Forelimb muscle (tissue), 1 donor: ENCODE results near the gene C2orf42. TPM values are rescaled to one million over a fixed set of nuclear protein-coding genes. Genes with fewer than 3 reads are reported as not detected.
A peak's percentile ranks its signal among the peaks of the same experiment; 100 is the strongest.
"Not testable (repeated sequence)": the region's sequence is repeated elsewhere in the genome, so short reads cannot be mapped to it uniquely, and the experiment has no call there.

Experiments used
- DNase-seq: peaks from one replicate; pipeline ENCODE4 v3.0.0-alpha.2; 2013; ENCODE audit warnings: low read depth
- polyA plus RNA-seq: library from polyadenylated mRNA; unstranded; fragments of 120-200 nt; gene quantifications from one replicate; pipeline ENCODE4 v1.2.1, GENCODE V29; 2013; ENCODE audit not compliant: insufficient read length

Gene C2orf42
- polyA plus RNA-seq, 1 donor: 9.0 TPM

DNA sequence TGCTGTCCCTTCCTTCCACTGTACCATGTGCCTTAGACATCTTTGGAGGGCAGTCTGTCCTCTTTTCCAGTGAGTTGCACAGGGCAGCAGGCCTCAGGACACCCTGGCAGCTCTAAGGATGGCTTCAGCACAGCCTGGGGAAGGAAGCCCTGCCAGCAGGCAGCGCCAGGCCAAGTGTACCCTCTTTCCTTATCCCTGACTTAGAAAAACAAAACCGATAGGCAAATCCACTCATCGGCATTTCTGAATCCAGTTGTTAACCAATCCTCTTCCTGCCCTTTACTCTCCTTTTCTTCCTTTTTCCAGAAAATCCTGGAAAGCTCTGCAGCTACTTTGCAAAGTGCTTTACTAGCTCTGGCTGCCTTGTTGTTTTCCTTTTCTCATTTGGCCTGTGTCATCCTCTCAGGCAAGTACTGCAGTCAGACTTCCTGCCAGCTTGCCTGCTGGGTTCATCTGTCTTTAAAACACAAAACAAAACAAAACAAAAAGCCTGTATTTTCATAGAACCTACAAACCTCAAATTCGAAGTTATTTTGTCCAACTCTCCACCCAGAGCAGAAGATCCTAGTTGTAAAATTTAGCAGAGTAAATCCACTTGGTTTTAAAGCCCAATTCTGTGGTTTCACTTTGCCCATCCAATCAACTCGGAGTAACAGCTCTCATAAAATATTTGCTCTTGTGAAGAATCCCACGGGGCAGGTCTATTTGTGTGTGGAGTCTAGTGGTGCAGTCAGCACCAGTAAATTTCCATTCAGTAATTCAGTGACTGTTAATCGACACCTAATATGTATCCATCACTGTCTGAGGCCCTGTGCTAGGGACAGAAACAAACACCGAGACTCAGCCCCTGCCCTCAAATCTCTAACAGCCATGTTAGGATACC lies 58.3 kb downstream of the C2orf42 start:
- peak; percentile 86 for DNase-seq

- not testable (repeated sequence) for DNase-seq
Observed at GRCh38 chr2:70131344-70132143, 59.3 kb downstream of the C2orf42 start.

DNA sequence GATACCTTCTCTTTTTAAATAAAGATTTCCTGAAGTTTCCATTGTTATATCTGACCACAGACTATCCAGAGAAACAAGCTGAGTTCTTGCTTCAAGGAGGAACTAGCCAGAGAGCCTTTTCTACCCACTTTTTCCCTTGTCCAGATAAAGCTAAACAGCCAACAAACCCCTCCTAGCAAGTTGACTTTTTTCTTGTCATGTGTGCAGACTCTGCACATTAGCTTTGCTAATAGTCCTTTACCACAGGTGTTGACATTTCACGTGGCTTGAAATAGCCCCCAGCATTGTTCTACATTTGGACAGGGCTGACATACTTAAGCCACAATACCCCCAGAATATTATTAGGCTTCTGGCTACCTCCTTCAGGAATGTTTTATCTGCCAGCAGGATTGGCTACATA lies 62.8 kb downstream of the C2orf42 start:
- no peak for DNase-seq

GRCh38 chr2:70126413-70126812 lies 64.4 kb downstream of the C2orf42 start:
- DNase-seq: no peak

GRCh38 chr2:70125498-70125898 lies 65.3 kb downstream of the C2orf42 start:
- DNase-seq: no peak

DNA sequence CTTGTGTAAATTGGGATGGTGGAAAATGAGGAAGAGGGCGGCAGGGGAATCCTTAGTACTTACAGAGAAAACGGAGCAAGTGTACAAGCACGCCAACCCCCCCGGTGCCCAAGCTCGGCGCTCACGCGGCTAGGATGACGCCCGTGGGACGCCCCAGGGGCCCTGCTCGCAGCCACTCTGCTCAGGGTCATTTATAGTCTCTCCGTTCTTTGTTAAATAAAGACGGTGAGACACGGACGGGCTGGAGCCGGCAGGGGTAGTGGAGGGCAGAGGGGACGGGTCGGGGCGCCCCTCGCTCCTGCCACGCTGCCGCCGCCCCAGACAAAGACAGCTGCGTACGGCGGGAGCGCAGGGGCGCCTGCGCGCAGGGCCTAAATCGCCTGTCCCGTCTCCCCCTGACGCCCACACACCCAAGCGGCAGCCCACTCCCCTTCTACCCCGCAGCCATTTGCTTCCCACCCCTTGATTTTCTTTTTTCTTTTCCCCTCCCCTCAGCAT lies 65.8 kb downstream of the C2orf42 start:
- DNase-seq: no peak

- DNase-seq: no peak
Observed at GRCh38 chr2:70123829-70124116, 67.0 kb downstream of the C2orf42 start.

DNA sequence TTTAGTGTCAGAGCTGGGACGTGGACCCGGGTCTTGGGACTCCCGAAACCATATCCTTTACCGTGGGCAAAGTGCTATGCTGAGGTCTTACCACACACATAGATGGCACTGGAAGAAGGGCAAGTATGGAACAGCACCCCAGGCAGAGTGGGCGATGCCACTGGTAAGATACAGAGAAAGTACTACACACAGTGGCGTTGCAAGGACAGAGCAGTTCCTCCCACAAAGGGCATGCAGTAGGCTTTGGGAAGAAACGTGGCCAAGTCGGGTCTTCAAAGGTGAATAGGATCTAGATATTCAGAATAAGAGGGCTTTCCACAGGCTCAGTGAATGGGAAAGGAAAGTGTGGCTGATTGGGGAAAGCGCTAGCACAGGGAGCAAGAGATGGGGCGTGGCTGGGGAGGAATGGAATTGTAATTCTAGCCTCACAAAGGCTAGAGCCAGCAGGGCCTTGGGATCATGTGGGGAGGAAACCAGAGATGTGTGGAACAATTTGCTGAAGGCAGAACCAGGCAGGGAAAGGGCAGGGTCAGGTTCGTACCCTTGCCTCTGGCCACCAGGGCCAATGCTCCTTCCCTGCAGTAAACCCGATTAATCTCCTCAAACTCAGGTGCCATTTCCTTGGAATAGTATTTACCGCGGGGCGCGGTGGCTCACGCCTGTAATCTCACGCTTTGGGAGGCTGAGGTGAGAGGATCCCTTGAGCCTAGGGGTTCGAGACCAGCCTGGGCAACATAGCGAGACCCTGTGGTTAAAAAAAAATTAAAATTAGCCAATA lies 67.6 kb downstream of the C2orf42 start:
- DNase-seq: no peak

DNA sequence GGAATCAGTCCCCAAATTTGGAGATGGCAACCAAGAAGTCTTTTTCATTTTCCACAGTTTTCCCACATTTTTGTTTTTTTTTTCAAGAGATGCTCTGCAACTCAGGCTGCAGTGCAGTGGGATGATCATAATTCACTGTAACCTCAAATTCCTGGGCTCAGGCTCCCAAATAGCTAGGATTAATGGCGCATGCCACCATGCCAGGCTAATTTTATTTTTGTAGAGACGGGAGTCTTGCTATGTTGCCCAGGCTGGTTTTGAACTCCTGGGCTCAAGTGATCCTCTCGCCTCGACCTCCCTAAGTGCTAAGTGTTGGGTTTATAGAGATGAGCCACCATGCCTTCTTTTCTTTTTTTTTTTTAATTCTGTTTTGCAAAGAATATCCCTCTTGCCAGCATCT lies 68.3 kb downstream of the C2orf42 start:
- no peak for DNase-seq

- DNase-seq: no peak
Observed at GRCh38 chr2:70121627-70122372, 69.0 kb downstream of the C2orf42 start.

DNA sequence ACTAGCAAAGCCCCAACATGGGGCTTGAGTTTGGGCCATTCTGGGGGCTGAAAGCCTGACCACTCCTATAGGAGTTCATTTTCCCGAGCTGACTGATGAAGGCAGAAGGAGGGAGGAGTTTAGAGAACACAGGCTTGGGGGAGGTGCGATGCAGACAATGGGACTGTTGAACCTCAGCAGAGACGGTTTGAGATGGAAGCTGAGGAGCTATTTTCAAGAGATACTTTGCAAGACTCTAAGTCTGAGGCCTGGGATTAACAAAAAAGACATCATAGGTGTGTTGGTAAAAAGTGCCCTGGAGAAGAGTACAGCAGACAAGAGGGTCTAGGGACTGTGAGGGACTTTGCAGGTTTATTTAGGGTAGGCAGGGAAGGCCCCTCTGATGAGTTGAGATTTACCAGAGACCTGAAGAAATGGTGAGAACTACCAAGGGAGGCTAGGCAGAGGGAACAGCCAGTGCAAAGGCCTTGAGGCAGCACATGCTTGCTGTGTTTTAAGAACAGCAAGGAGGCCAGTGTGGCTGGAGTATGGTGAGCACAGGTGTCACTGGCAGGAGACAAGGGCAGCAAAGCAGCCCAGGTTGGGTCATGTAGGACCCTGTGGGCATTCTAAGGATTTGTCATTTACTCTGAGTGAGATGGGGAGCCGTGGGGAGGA lies 71.9 kb downstream of the C2orf42 start:
- DNase-seq: no peak

DNA sequence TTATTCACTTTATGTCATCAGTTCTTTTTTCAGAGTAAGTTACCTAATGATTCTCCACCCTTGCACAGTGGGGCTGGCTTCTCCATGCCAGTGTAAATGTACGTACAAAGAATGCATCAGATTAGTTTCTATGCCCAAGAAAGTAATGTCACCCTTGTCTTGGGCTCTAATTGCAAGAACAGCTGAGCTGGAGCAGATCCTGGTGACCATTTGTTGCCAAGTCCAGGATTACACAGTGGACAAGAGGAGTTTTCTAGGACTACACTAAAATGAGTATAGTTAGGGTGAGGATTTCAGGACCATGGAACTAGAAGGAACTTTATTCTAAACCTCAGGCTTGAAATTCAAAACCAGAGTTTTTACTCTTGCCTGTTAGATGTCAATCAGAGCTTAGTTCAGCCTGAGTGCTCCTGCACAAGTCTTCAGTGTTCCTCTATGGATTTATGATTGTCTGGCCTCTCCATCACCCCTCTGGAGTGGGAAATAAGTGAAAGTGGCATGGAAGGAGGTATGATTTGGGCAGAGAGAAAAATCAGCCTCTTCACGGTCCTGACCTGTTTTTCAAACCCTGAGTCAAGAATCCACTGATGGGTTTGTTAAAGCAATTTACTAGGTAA lies 73.8 kb downstream of the C2orf42 start:
- DNase-seq: no peak

DNA sequence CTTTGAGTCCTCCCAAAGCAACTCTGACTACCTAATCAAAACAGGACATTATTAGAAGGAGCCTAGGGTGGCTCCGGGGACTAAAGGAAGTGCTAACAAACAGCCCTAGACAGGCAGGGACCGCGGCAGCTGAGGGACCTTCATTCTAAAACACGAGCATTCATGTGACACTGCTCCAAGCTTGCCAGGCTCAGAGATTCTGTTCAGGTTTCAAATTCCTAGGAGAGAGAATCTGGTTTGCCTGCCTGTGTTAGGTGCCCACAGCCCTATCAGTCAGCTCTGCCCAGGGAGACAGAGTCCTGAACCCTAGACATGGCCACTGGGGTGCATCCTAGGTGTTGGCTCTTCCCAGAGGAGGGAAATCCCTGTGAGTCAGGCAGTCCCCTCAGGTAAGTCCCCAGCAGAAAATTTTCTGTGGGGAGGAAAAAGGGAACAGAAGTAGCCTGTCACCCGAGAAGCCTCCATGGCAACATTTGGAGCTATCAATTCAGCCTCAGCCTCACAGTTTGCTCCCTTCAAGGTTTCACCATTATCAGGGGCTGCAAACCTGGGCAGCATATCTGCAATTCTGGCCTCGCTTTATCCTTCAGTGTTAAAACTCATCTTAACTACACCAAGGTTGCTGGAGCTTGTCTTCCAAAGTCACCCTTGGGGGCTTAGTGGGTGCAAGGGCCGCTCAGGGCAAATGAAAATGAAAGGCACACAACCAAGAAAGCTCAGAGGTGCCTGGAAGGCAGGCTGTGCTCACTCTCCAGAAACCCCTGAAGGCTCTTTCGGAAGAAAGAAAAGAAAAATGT lies 75.0 kb downstream of the C2orf42 start:
- no peak for DNase-seq

- DNase-seq: no peak
Observed at GRCh38 chr2:70113359-70114070, 77.3 kb downstream of the C2orf42 start.

DNA sequence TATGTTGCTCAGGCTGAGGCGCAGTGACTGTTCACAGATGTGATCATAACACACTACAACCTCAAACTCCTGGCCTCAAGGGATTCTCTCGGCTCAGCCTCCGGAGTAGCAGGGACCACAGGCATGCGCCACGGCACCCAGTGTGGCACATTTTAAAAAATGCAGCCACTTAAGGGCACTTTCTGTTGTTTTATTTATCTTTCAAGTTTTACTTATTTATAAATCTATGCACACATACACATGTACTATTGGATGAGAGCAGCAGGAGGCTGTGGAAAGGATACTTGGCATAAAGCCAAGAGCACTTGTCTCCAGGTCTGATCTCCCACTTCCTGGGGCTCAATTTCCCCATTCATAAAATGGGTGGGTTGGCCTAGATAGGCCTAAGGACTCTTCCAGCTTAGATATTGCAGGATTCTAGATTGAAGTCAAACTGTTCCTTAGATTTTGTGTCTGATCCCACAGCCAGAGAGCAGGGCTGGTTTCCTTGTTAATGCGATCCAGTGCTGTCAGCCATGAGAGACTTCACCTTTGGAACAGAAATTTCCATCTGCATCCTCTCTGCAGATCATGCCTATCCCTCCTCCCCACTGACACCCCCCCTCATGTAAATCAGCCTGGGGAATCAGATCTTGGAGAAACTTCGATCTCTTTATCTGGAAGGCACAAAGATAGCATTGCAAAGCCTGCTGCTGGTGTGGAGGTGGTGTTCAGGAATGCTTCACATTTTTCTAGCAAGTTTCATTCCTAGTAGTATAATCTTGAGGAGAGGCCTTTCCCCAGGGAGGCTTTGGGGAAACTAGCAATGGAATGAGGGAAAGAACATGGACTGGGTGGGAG lies 78.8 kb downstream of the C2orf42 start:
- DNase-seq: no peak

DNA sequence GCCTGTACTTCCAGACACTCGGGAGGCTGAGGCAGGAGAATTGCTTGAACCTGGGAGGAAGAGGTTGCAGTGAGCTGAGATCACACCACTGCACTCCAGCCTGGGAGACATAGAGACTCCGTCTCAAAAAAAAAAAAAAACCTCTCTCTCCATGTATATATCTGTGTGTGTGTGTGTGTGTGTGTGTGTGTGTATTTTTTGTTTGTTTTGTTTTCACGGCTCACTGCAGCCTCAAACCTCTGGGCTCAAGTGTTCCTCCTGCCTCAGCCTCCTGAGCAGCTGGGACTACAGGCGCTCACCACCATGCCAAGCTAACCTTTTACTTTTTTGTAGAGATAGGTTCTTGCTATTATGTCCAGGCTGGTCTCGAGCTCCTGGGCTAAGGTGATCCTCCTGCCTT lies 80.4 kb downstream of the C2orf42 start:
- not testable (repeated sequence) for DNase-seq

GRCh38 chr2:70106138-70106537 lies 84.7 kb downstream of the C2orf42 start:
- not testable (repeated sequence) for DNase-seq
